Muscle layer of colon (tissue), 2 donors: Measurements from ENCODE around the gene ALAS2.
"Not testable (repeated sequence)": the region's sequence is repeated elsewhere in the genome, so short reads cannot be mapped to it uniquely, and the experiment has no call there.

ENCODE experiments used
- H3K27ac ChIP-seq: one replicate; pipeline ENCODE4 v1.7.0; 2013; ENCODE audit warnings: low read depth, mild to moderate bottlenecking, low read length, moderate library complexity
- H3K27me3 ChIP-seq, 2 donors: one replicate each; pipeline ENCODE4 v1.7.0; 2013; ENCODE audit warnings: low read length in 2 of 2, mild to moderate bottlenecking in 2 of 2; ENCODE audit not compliant: insufficient read depth in 2 of 2, control insufficient read depth in 1 of 2
- H3K36me3 ChIP-seq: one replicate; pipeline ENCODE4 v1.7.0; 2013; ENCODE audit warnings: mild to moderate bottlenecking, low read length; ENCODE audit not compliant: insufficient read depth
- H3K4me1 ChIP-seq: one replicate; pipeline ENCODE4 v1.7.0; 2013; ENCODE audit warnings: mild to moderate bottlenecking, low read length; ENCODE audit not compliant: insufficient read depth
- H3K4me3 ChIP-seq, 2 donors: one replicate each; pipeline ENCODE4 v1.7.0; 2013; ENCODE audit warnings: low read length in 2 of 2, low read depth in 1 of 2, mild to moderate bottlenecking in 1 of 2, moderate library complexity in 1 of 2
- H3K9ac ChIP-seq: one replicate; pipeline ENCODE4 v1.7.0; 2013; ENCODE audit warnings: low read length
- H3K9me3 ChIP-seq: one replicate; pipeline ENCODE4 v1.7.0; 2013; ENCODE audit warnings: mild to moderate bottlenecking, low read length
- donor health status: abdominal sarcoma.
- donor health status: Adenocarcinoma of cecum.

ALAS2 gene

DNA sequence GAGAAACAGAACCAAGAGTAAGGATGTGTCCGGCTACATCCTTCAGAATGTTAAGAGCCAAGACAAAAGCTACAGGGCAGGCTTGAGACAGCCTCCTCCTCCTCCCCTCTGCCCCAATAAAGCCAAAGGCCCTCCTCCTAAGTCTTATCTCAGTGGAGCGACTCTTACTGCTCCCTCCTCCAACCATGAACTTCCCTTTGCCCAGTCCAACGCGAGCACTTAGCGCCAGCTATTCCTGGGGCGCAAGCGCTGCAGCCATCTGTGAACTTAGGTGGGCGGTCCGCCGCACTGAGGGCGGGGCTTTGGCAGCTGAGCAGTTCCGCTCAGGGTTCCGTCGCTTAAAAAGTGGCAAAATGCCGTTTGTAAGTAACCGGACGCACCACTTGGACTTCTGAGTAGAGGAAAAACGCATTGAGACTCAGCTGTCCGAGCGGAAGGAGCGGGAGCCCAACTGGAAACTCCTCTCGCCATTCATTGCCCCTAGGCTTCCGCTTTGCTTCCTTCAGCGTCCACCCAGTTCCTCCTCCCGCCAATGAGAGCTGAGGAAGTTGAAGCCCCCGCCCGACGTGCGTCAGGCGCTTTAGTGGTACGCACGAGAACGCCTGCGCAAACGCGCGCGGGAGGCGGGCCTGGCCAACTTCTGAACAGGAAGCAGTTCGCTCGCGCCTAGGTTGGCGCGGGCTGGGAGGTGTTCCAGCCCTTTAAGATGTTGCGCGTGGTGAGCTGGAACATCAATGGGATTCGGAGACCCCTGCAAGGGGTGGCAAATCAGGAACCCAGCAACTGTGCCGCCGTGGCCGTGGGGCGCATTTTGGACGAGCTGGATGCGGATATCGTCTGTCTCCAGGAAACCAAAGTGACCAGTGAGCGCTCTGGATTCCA is 30.8 kb downstream of the ALAS2 start, which contains the start of gene APEX2:
APEX2 (plus strand) TSS at position 647 of the 882 bp plus-strand sequence; CDS start at position 707, 60 bp downstream.
- Histone ChIP-seq H3K4me3 (peak within 1 kb of the TSS; percentile 17 to 46), H3K9ac (peak within 1 kb of the TSS; percentile 37), H3K27ac (peak within 1 kb of the TSS; percentile 73), H3K9me3 (no peaks in the 10 kb centered on the region), H3K36me3 (peaks cover 10% of the 10 kb centered on the region), H3K27me3 (no peaks in the 10 kb centered on the region), H3K4me1 (peaks cover 6% of the 10 kb centered on the region)

GRCh38 chrX:54995621-54996020 is 35.2 kb downstream of the ALAS2 start:
- Histone ChIP-seq H3K4me1 (no peaks in the 10 kb centered on the region), H3K4me3 (no peak overlapping the region), H3K9me3 (no peaks in the 10 kb centered on the region), H3K27ac (no peak overlapping the region), H3K9ac (no peak overlapping the region), H3K27me3 (no peaks in the 10 kb centered on the region), H3K36me3 (no peaks in the 10 kb centered on the region)

DNA sequence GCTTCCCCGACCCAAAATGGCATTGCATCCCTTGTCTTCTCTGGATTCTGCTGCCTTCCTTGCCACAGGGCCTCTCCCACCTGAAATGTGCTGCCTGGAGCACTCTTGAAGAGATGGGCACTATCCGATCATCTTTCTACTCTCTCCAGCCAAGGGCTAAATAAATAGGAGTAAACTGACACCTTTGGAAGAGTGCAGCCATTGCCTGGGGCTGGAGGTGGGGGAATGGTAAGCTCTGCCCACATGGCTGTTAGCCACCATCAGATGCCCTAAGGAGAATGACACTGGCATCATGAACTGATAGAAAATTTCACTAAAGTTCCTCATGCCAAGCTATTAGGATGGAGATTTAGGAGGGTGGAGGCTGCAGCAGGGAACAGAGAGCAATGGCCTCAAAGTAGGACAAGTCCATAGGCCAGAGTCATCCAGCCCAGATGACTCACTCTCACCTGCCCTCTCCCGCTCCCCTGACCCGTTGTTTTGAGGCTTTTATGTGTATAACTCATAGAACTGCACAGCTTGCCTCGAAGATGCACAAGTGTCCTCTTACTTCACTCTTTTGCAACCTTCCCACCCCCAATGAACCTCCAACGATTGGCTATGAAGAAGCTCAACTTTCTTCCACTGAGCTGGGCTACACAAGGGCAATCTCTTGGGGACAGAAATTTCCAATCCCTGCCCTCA is 36.0 kb downstream of the ALAS2 start:
- Histone ChIP-seq H3K36me3 (no peaks in the 10 kb centered on the region), H3K9ac (no peak overlapping the region), H3K27ac (no peak overlapping the region), H3K4me1 (no peaks in the 10 kb centered on the region), H3K4me3 (no peak overlapping the region), H3K9me3 (no peaks in the 10 kb centered on the region), H3K27me3 (no peaks in the 10 kb centered on the region)

DNA sequence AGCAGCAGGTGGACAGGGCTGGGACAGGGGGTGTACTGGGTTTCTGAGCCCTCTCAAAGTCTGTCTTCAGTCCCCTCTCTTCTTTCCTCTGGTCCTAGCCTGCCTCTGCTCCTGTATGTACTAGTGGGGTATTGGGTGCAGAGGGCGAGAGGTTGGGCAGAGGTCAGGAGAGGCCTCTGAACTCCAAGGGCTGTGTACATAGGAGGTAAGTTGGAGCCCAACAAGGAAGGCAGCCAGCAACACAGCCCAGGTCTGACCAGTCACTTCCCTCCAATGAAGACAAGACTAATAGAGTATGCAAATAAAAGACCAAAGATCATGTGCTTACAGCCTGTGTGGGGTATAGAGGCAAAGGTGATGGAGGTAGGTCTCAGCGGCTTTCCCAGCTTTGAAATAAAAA is 36.7 kb downstream of the ALAS2 start, which contains the start of gene PFKFB1:
PFKFB1 (minus strand) TSS at position 90 of the 400 bp plus-strand sequence. CDS start 181 bp downstream, outside the sequence.
- H3K36me3 ChIP-seq: no peaks in the 10 kb centered on the region
- H3K4me3 ChIP-seq: no peak within 1 kb of the TSS
- no peak within 1 kb of the TSS for H3K27ac ChIP-seq
- H3K9me3 ChIP-seq: no peaks in the 10 kb centered on the region
- no peaks in the 10 kb centered on the region for H3K27me3 ChIP-seq
- H3K9ac ChIP-seq: no peak within 1 kb of the TSS
- no peaks in the 10 kb centered on the region for H3K4me1 ChIP-seq

DNA sequence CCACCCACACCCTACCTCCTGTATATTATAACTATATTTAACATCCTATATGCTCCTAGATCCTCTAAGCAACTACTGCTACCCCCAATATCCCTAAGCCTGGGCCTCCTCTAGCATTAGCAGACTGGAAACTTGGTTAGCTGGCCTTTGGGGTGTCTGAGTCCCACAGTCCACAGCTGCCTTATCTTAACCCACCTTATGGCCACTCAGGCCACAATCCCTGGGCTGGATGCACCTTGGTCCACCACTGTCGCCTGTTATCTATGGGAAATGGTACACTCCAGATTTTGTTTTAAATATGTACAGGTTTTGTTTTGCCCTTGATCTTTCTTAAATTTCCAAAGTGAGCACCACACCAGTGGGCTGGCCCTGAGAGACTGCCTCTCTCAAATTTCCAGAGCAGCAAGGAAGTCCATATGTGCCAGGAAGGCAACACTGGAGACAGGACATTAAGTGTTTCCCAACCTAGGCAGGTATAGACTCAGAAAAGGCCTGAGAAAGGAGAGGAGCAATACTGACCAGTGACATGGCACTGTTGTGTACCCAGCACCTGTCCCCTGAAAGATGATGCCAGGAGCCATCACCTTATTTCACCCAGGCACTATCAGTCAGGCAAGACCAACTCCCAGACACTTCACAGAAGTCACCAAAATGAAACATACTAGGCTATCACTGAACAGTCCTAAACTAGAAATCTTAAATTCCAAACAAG is 37.7 kb downstream of the ALAS2 start:
- Histone ChIP-seq H3K27me3 (no peaks in the 10 kb centered on the region), H3K4me1 (no peaks in the 10 kb centered on the region), H3K27ac (no peak overlapping the region), H3K4me3 (no peak overlapping the region), H3K9ac (no peak overlapping the region), H3K36me3 (no peaks in the 10 kb centered on the region), H3K9me3 (no peaks in the 10 kb centered on the region)

GRCh38 chrX:54991706-54992105 is 39.1 kb downstream of the ALAS2 start:
- Histone ChIP-seq H3K9ac (no peak overlapping the region), H3K4me3 (no peak overlapping the region), H3K36me3 (no peaks in the 10 kb centered on the region), H3K4me1 (no peaks in the 10 kb centered on the region), H3K9me3 (no peaks in the 10 kb centered on the region), H3K27me3 (no peaks in the 10 kb centered on the region), H3K27ac (no peak overlapping the region)

- not testable (repeated sequence) for H3K27ac ChIP-seq, H3K27me3 ChIP-seq, H3K4me1 ChIP-seq, H3K9me3 ChIP-seq, H3K9ac ChIP-seq, H3K4me3 ChIP-seq, H3K36me3 ChIP-seq
Measured at GRCh38 chrX:54983306-54983705, 47.5 kb downstream of the ALAS2 start.

GRCh38 chrX:54980334-54980733 is 50.4 kb downstream of the ALAS2 start:
- Histone ChIP-seq H3K27me3 (no peaks in the 10 kb centered on the region), H3K27ac (no peak overlapping the region), H3K4me1 (no peaks in the 10 kb centered on the region), H3K9me3 (no peaks in the 10 kb centered on the region), H3K36me3 (no peaks in the 10 kb centered on the region), H3K9ac (no peak overlapping the region), H3K4me3 (no peak overlapping the region)

DNA sequence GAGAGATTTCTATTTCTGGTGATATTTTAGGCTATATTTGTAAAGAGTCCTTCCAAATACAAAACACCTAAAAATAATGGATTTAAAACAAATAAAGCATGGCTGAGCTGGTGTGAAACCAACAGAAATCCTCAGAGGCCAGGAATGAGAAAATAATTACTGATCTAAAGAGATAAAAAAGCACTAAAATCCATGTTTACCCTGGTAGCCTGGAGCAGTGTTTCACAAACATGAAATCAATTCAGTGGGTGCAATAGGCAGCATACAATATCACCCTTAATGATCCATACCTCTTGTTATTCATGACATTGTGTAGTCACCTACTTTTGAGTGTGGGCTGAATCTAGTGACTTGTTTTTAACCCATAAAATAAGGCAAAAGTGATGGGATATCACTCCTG is 51.3 kb downstream of the ALAS2 start:
- H3K9ac ChIP-seq: no peak overlapping the region
- no peak overlapping the region for H3K27ac ChIP-seq
- H3K9me3 ChIP-seq: no peaks in the 10 kb centered on the region
- no peaks in the 10 kb centered on the region for H3K27me3 ChIP-seq
- H3K4me3 ChIP-seq: no peak overlapping the region
- H3K36me3 ChIP-seq: no peaks in the 10 kb centered on the region
- no peaks in the 10 kb centered on the region for H3K4me1 ChIP-seq

DNA sequence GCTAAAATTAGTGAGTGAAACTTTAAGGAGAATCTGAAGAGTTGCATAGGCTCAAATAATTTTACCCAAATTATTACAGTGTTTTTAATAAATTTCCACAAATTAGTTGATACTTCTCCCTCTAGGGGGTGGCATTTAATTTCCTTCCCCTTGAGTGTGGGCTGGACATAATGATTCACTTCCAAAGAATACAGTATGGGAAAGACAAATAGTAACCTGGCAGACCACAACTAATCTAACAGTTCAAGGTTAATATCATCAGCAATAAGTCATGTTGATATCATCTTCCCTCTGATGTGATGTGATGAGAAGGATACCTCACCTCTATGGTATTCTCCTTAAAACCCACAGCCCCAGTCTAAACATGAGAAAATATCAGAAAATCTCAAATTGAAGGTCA is 52.3 kb downstream of the ALAS2 start:
- H3K9ac ChIP-seq: no peak overlapping the region
- no peak overlapping the region for H3K27ac ChIP-seq

DNA sequence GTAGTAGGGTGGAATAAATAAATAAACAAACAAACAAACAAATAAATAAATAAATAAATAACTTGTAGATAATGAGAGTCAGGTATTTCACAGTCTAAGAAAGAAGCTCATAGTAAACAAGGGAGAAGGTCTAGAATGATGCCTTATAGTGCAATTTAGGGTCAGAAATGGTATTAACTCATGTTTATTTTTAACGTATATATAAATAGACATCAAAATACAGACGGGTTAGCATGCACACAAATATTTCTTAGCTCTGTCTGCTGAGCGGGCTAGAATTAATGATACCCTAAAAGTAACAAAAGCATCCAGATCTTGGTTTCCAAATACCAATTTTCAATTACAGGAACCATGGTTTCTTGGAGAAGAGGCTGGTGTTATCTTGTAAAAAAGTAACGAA is 53.4 kb downstream of the ALAS2 start:
- Histone ChIP-seq H3K27me3 (no peaks in the 10 kb centered on the region), H3K9ac (no peak overlapping the region)

More for the DNA sequence above, 52.3 kb downstream of the ALAS2 start:
- H3K4me1 ChIP-seq: no peaks in the 10 kb centered on the region
- H3K9me3 ChIP-seq: no peaks in the 10 kb centered on the region
- H3K4me3 ChIP-seq: no peak overlapping the region
- H3K27me3 ChIP-seq: no peaks in the 10 kb centered on the region
- H3K36me3 ChIP-seq: no peaks in the 10 kb centered on the region

More for the DNA sequence above, 53.4 kb downstream of the ALAS2 start:
- Histone ChIP-seq H3K9me3 (no peaks in the 10 kb centered on the region), H3K4me1 (no peaks in the 10 kb centered on the region), H3K27ac (no peak overlapping the region), H3K36me3 (no peaks in the 10 kb centered on the region), H3K4me3 (no peak overlapping the region)
